GM06990 (cell line): Measurements from ENCODE around the gene FETUB.

Experiments
- DNase-seq: peaks from one replicate; pipeline ENCODE4 v3.0.0-alpha.2; 2011; ENCODE audit not compliant: insufficient read length; ENCODE audit errors: extremely low read depth
- H3K27me3 ChIP-seq: replicated peaks from 2 replicates; pipeline ENCODE4 v1.6.0; 2011; ENCODE audit warnings: low read length; ENCODE audit not compliant: control insufficient read depth, insufficient read depth
- H3K36me3 ChIP-seq: 2 replicates; pipeline ENCODE4 v1.5.1; 2011; ENCODE audit warnings: low read length; ENCODE audit not compliant: control insufficient read depth, insufficient read depth
- H3K4me3 ChIP-seq: replicated peaks from 2 replicates; pipeline ENCODE4 v1.5.1; 2011; ENCODE audit warnings: low read depth, mild to moderate bottlenecking, control low read depth, low read length
- CTCF ChIP-seq: IDR thresholded peaks from 2 replicates; pipeline ENCODE4 v1.5.1; 2011; ENCODE audit warnings: low read length, control low read depth, mild to moderate bottlenecking, inconsistent platforms; ENCODE audit not compliant: insufficient read depth, poor library complexity, severe bottlenecking

Gene FETUB

GRCh38 chr3:186596568-186597287 is 43.5 kb upstream of the FETUB start:
- no peaks in the 10 kb centered on the region for H3K36me3 ChIP-seq
- TF ChIP-seq CTCF, result no peak
- no peak overlapping the region for H3K4me3 ChIP-seq
- DNase-seq, result no peak
- no peaks in the 10 kb centered on the region for H3K27me3 ChIP-seq

- no peaks in the 10 kb centered on the region for H3K27me3 ChIP-seq
- DNase-seq, result no peak
- no peak for TF ChIP-seq CTCF
- no peak overlapping the region for H3K4me3 ChIP-seq
- no peaks in the 10 kb centered on the region for H3K36me3 ChIP-seq
These were observed 42.0 kb upstream of the FETUB start for GRCh38 chr3:186598108-186598784.

GRCh38 chr3:186598794-186599141 is 41.4 kb upstream of the FETUB start:
- no peaks in the 10 kb centered on the region for H3K27me3 ChIP-seq
- H3K4me3 ChIP-seq, result no peak overlapping the region
- TF ChIP-seq CTCF, result no peak
- no peaks in the 10 kb centered on the region for H3K36me3 ChIP-seq
- no peak for DNase-seq

GRCh38 chr3:186599142-186599784 is 40.9 kb upstream of the FETUB start:
- no peak for TF ChIP-seq CTCF
- H3K36me3 ChIP-seq, result no peaks in the 10 kb centered on the region
- no peak for DNase-seq
- H3K4me3 ChIP-seq, result no peak overlapping the region
- H3K27me3 ChIP-seq, result no peaks in the 10 kb centered on the region

GRCh38 chr3:186599785-186600166 is 40.4 kb upstream of the FETUB start:
- no peak for TF ChIP-seq CTCF
- Histone ChIP-seq H3K27me3 (no peaks in the 10 kb centered on the region), H3K36me3 (no peaks in the 10 kb centered on the region), H3K4me3 (no peak overlapping the region)
- DNase-seq, result no peak
